Osteocyte (in vitro differentiated cells): Measurements from ENCODE around the gene EVC. TPM values are rescaled to one million over a fixed set of nuclear protein-coding genes. Genes with fewer than 3 reads are reported as not detected.

ENCODE experiments used
- DNase-seq: peaks from one replicate; pipeline ENCODE4 v3.0.0; 2021; ENCODE audit warnings: mixed read lengths; ENCODE audit not compliant: unreplicated experiment; ENCODE audit errors: extremely low spot score
- H3K27ac Mint-ChIP-seq: one replicate; pipeline ENCODE4 v1.8.0; 2021; ENCODE audit warnings: mild to moderate bottlenecking, mixed read lengths; ENCODE audit not compliant: unreplicated experiment
- H3K27me3 Mint-ChIP-seq: one replicate; pipeline ENCODE4 v1.8.0; 2021; ENCODE audit warnings: mixed read lengths; ENCODE audit not compliant: unreplicated experiment
- H3K36me3 Mint-ChIP-seq: one replicate; pipeline ENCODE4 v1.8.0; 2021; ENCODE audit warnings: mixed read lengths; ENCODE audit not compliant: unreplicated experiment
- H3K4me1 Mint-ChIP-seq: one replicate; pipeline ENCODE4 v1.8.0; 2021; ENCODE audit warnings: mixed read lengths; ENCODE audit not compliant: unreplicated experiment
- H3K4me3 Mint-ChIP-seq: one replicate; pipeline ENCODE4 v1.8.0; 2021; ENCODE audit warnings: mild to moderate bottlenecking, moderate library complexity, mixed read lengths; ENCODE audit not compliant: unreplicated experiment
- H3K9me3 Mint-ChIP-seq: one replicate; pipeline ENCODE4 v1.8.0; 2021; ENCODE audit warnings: mixed read lengths; ENCODE audit not compliant: unreplicated experiment
- CTCF ChIP-seq: fragments of 200-600 bp; sonication (generic); IDR thresholded peaks from 2 replicates; pipeline ENCODE4 v1.5.0; 2021; ENCODE audit warnings: antibody characterized with exemption, mild to moderate bottlenecking, moderate library complexity
- total RNA-seq: library from RNA; stranded (reverse); gene quantifications from 2 replicates; pipeline ENCODE4 v1.2.1, GENCODE V29; 2021

The EVC gene
- total RNA-seq, 1 donor from 2014 or later = 41.6 TPM

- no peak for DNase-seq
- TF ChIP-seq CTCF = peak; percentile 81
- H3K4me1 Mint-ChIP-seq = no peaks in the 10 kb centered on the region
- H3K4me3 Mint-ChIP-seq = no peak overlapping the region
- H3K27ac Mint-ChIP-seq = no peak overlapping the region
- H3K27me3 Mint-ChIP-seq = no peaks in the 10 kb centered on the region
- no peaks in the 10 kb centered on the region for H3K9me3 Mint-ChIP-seq
- H3K36me3 Mint-ChIP-seq = peaks cover 26% of the 10 kb centered on the region
These were observed 101.7 kb downstream of the EVC start for GRCh38 chr4:5812506-5813229.

GRCh38 chr4:5813882-5814255 is 102.9 kb downstream of the EVC start:
- no peak for DNase-seq
- no peak for TF ChIP-seq CTCF
- Mint-ChIP-seq H3K36me3 (peaks cover 31% of the 10 kb centered on the region), H3K27me3 (no peaks in the 10 kb centered on the region), H3K4me3 (no peak overlapping the region), H3K27ac (no peak overlapping the region), H3K9me3 (no peaks in the 10 kb centered on the region), H3K4me1 (no peaks in the 10 kb centered on the region)

GRCh38 chr4:5814421-5814820 is 103.4 kb downstream of the EVC start:
- H3K27me3 Mint-ChIP-seq = no peaks in the 10 kb centered on the region

GRCh38 chr4:5815641-5816040 is 104.6 kb downstream of the EVC start:
- no peaks in the 10 kb centered on the region for H3K4me1 Mint-ChIP-seq
- no peaks in the 10 kb centered on the region for H3K9me3 Mint-ChIP-seq
- H3K27ac Mint-ChIP-seq = no peak overlapping the region
- DNase-seq = no peak
- no peaks in the 10 kb centered on the region for H3K27me3 Mint-ChIP-seq
- H3K4me3 Mint-ChIP-seq = no peak overlapping the region
- TF ChIP-seq CTCF = no peak
- peaks cover 30% of the 10 kb centered on the region for H3K36me3 Mint-ChIP-seq

More at GRCh38 chr4:5814421-5814820, 103.4 kb downstream of the EVC start:
- Mint-ChIP-seq H3K36me3 (peaks cover 34% of the 10 kb centered on the region), H3K27ac (no peak overlapping the region), H3K4me1 (no peaks in the 10 kb centered on the region), H3K9me3 (no peaks in the 10 kb centered on the region), H3K4me3 (no peak overlapping the region)
- DNase-seq = no peak
- TF ChIP-seq CTCF = no peak

- no peak overlapping the region for H3K4me3 Mint-ChIP-seq
- no peaks in the 10 kb centered on the region for H3K27me3 Mint-ChIP-seq
- no peak for TF ChIP-seq CTCF
- H3K27ac Mint-ChIP-seq = no peak overlapping the region
- H3K36me3 Mint-ChIP-seq = peaks cover 28% of the 10 kb centered on the region
- H3K9me3 Mint-ChIP-seq = no peaks in the 10 kb centered on the region
- DNase-seq = no peak
- no peaks in the 10 kb centered on the region for H3K4me1 Mint-ChIP-seq
These were observed 105.1 kb downstream of the EVC start for GRCh38 chr4:5816101-5816500.
